ENCODE measurements around the gene THUMPD1.
"Not testable (repeated sequence)": the region's sequence is repeated elsewhere in the genome, so short reads cannot be mapped to it uniquely, and the experiment has no call there.

THUMPD1 gene

GRCh38 chr16:20741554-20742285 is at the start of gene THUMPD1:
Gene THUMPD1 (minus strand): TSS chr16:20741818. CDS start chr16:20741739, 79 bp downstream.
- DNase-seq (ENCODE audit: low read depth in 4 of 4, low spot score in 1 of 4) = peak; percentile 97 to 99 (median 98)

GRCh38 chr16:20789130-20789529 is 47.5 kb upstream of the THUMPD1 start:
- no peak for DNase-seq (ENCODE audit: low read depth in 4 of 4, low spot score in 1 of 4)

GRCh38 chr16:20784204-20784603 is 42.6 kb upstream of the THUMPD1 start:
- no peak for DNase-seq (ENCODE audit: low read depth in 4 of 4, low spot score in 1 of 4)

- no peak for DNase-seq (ENCODE audit: low read depth in 4 of 4, low spot score in 1 of 4)
These were observed 40.9 kb upstream of the THUMPD1 start for GRCh38 chr16:20782470-20782869.

- no peak for DNase-seq (ENCODE audit: low read depth in 4 of 4, low spot score in 1 of 4)
These were observed 40.1 kb upstream of the THUMPD1 start for GRCh38 chr16:20781697-20782096.

GRCh38 chr16:20774703-20775362 is 33.2 kb upstream of the THUMPD1 start:
- DNase-seq (ENCODE audit: low read depth in 4 of 4, low spot score in 1 of 4) = peak in 3 of 4 experiments; percentile 18 to 43 (median 25)

- no peak for DNase-seq (ENCODE audit: low read depth in 4 of 4, low spot score in 1 of 4)
These were observed 32.1 kb upstream of the THUMPD1 start for GRCh38 chr16:20773679-20774078.

- DNase-seq (ENCODE audit: low read depth in 4 of 4, low spot score in 1 of 4) = no peak
These were observed 27.2 kb upstream of the THUMPD1 start for GRCh38 chr16:20768818-20769217.

GRCh38 chr16:20768121-20768520 is 26.5 kb upstream of the THUMPD1 start:
- no peak for DNase-seq (ENCODE audit: low read depth in 4 of 4, low spot score in 1 of 4)

GRCh38 chr16:20767577-20767976 is 26.0 kb upstream of the THUMPD1 start:
- DNase-seq (ENCODE audit: low read depth in 4 of 4, low spot score in 1 of 4) = no peak

- no peak for DNase-seq (ENCODE audit: low read depth in 4 of 4, low spot score in 1 of 4)
These were observed 24.7 kb upstream of the THUMPD1 start for GRCh38 chr16:20766294-20766693.

- DNase-seq (ENCODE audit: low read depth in 4 of 4, low spot score in 1 of 4) = no peak
These were observed 24.1 kb upstream of the THUMPD1 start for GRCh38 chr16:20765732-20766131.

- DNase-seq (ENCODE audit: low read depth in 4 of 4, low spot score in 1 of 4) = not testable (repeated sequence)
These were observed 22.8 kb upstream of the THUMPD1 start for GRCh38 chr16:20764448-20764847.

GRCh38 chr16:20763461-20764232 is 22.0 kb upstream of the THUMPD1 start, which contains the start of gene ACSM3:
Gene ACSM3 (plus strand): TSS chr16:20764014. CDS start chr16:20770035, 6,021 bp downstream.
- peak; percentile 16 to 49 (median 29) for DNase-seq (ENCODE audit: low read depth in 4 of 4, low spot score in 1 of 4)

- DNase-seq (ENCODE audit: low read depth in 4 of 4, low spot score in 1 of 4) = no peak
These were observed 20.9 kb upstream of the THUMPD1 start for GRCh38 chr16:20762404-20763123.

- DNase-seq (ENCODE audit: low read depth in 4 of 4, low spot score in 1 of 4) = no peak
These were observed 19.6 kb upstream of the THUMPD1 start for GRCh38 chr16:20761175-20761574.

- no peak for DNase-seq (ENCODE audit: low read depth in 4 of 4, low spot score in 1 of 4)
These were observed 18.7 kb upstream of the THUMPD1 start for GRCh38 chr16:20760346-20760745.

- DNase-seq (ENCODE audit: low read depth in 4 of 4, low spot score in 1 of 4) = not testable (repeated sequence)
These were observed 14.2 kb upstream of the THUMPD1 start for GRCh38 chr16:20755799-20756198.

- no peak for DNase-seq (ENCODE audit: low read depth in 4 of 4, low spot score in 1 of 4)
These were observed 13.6 kb upstream of the THUMPD1 start for GRCh38 chr16:20755238-20755637.

GRCh38 chr16:20753727-20754126 is 12.1 kb upstream of the THUMPD1 start:
- no peak for DNase-seq (ENCODE audit: low read depth in 4 of 4, low spot score in 1 of 4)

- DNase-seq (ENCODE audit: low read depth in 4 of 4, low spot score in 1 of 4) = no peak
These were observed 8.9 kb upstream of the THUMPD1 start for GRCh38 chr16:20750558-20750957.
